Suppressor macrophage treated with lipopolysaccharide for 1 hour (primary cell): ENCODE results near the gene GFI1.

Source experiments
- DNase-seq, 3 donors: peaks; one replicate each; pipeline ENCODE4 v3.0.0-alpha.2; 2020 to 2022

The GFI1 gene

GRCh38 chr1:92487078-92487605 is 417 bp upstream of the GFI1 start:
- no peak for DNase-seq

GRCh38 chr1:92485381-92486250 is 1.1 kb downstream of the GFI1 start:
- DNase-seq, result peak in 2 of 3 donors; percentile 32 to 54

GRCh38 chr1:92484472-92485380 is 2.0 kb downstream of the GFI1 start:
- DNase-seq, result peak; percentile 32 to 60 (median 38)

- peak; percentile 38 to 59 (median 43) for DNase-seq
Observed at GRCh38 chr1:92483610-92484471, 2.9 kb downstream of the GFI1 start.

GRCh38 chr1:92482665-92483609 is 3.8 kb downstream of the GFI1 start:
- peak in 2 of 3 donors; percentile 23 to 38 for DNase-seq

- no peak for DNase-seq
Observed at GRCh38 chr1:92481971-92482664, 4.6 kb downstream of the GFI1 start.

GRCh38 chr1:92481599-92481925 is 5.2 kb downstream of the GFI1 start:
- no peak for DNase-seq

DNA sequence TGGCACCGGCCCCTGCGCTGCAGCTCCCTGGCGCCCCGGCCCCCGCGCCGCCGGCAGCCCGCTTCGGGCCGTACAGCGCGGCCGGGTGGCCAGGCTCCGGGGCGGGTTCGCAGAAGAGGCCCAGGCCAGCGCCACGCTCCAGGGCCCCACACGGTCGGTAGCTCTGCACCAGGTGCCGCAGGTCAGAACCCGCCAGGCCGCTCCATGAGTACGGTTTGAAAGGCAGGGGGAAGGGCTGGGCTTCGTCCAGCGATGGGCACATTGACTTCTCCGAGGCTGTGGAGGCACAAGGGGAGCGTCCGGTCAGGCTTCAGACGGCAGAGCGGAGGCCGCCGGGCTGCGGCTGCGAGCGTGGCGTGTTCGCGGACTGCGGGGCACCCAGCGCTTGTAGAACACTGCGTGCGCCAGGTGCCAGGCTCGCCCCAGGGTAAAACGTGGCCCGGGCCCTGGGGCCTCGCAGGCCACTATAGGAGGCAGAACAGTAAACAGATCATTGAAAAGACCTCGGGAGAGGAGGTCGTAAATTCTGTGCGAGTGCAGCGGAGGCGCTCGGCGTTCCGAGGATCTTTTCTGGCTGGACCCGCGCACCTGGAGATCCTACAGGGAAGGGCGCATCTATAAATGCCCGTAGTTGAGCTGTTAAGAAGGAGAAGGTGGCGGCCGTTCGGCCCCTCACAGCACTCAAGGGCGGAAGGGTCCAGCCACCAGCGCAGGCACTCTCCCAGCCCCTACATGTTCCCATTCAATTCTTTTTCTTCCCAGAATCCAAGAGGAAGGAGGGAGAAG is 5.7 kb downstream of the GFI1 start:
- no peak for DNase-seq

DNA sequence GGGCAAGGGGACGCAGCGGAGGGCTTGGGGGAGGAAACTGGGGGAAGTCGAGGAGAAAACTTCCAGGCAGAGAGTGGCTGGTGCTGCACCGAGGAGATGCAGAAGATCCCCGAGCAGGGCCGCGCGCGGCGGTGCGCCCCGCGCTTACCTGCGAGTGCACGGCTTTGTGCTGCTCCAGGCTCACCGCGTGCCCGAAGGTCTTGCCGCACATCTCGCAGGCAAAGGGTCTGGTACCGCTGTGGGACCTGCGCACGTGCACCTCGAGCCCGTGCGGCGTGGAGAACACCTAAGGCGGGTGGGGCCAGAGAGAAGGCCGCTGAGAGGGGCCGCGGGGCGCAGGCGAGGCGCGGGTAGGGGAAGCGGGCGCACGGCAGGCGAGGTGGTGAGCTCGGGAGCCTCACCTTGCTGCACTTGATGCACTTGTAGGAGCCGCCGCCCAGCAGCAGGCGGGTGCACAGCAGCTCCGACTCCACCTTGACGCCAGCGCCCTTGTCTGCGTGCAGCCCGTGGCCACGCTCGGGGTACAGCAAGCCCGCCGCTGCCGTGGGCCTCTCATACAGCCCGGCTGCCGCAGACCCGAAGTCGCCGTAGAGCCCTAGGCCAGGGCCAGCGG is 6.4 kb downstream of the GFI1 start:
- no peak for DNase-seq

GRCh38 chr1:92479587-92479986 is 7.1 kb downstream of the GFI1 start:
- no peak for DNase-seq

GRCh38 chr1:92478393-92478792 is 8.3 kb downstream of the GFI1 start:
- DNase-seq, result no peak

- DNase-seq, result peak; percentile 52 to 60 (median 57)
Observed at GRCh38 chr1:92476071-92476631, 10.6 kb downstream of the GFI1 start.

GRCh38 chr1:92475029-92475428 is 11.7 kb downstream of the GFI1 start:
- DNase-seq, result no peak

DNA sequence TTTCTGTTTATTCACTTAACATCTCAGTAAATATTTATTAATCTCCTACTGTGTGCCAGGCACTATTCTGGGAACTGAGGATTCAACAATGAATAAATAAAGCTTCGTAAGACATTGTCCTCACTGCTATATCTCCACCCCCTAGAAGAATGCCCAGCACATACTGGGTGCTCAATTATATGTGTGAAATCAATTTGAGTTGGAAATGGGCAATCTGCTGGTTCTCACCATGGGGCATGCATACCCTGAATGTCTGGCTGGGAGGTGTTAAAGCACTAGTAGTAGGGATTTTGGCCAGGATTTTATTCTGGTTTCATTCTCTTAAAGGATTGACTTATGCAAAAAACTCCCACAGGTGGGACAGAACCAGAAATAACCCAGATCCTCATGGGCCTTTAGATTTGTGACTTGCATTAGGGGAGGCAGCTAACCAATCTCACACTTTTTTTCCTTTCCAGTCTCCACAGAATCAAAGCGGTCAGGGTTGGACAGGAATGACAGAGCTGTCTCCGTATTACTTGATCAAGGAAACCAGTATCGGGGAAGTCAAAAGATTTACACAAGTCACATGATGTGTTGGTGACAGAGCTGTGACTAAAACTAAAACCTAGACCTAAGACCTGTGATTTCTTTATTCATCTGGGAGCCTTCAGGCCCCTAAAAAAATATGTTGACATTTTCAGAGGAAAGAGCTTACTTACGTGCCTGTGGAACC is 12.8 kb downstream of the GFI1 start:
- DNase-seq, result no peak

GRCh38 chr1:92470216-92470615 is 16.5 kb downstream of the GFI1 start:
- no peak for DNase-seq

- DNase-seq, result no peak
Observed at GRCh38 chr1:92466683-92467352, 19.9 kb downstream of the GFI1 start.

- no peak for DNase-seq
Observed at GRCh38 chr1:92465256-92465647, 21.5 kb downstream of the GFI1 start.
